H1 (cell line): ENCODE data around the gene HOXD11. TPM values are rescaled to one million over a fixed set of nuclear protein-coding genes. Genes with fewer than 3 reads are reported as not detected.

Experiments used
- CTCF ChIA-PET: fragments of 300-600 bp; sonication (Branson Sonifier 250); formaldehyde crosslinking; loops from one replicate; lab custom pipeline; 2021; ENCODE audit not compliant: partially characterized antibody; lab: Charles Lee
- POLR2A ChIA-PET: fragments of 300-600 bp; sonication (Branson Sonifier 250); formaldehyde crosslinking; loops from one replicate; lab custom pipeline; 2021; ENCODE audit warnings: inconsistent platforms; ENCODE audit not compliant: partially characterized antibody; lab: Charles Lee
- DNase-seq, 2 experiments: peaks; one replicate each; pipeline versions ENCODE4 v3.0.0 to v3.0.0-alpha.2; 2010 to 2022; ENCODE audit warnings: low spot score in 2 of 2, low read depth in 1 of 2, mixed read lengths in 1 of 2
- FAIRE-seq: peaks from 2 replicates; lab custom pipeline; 2011; peaks lifted over from hg19 to GRCh38; lab: Jason Lieb, UNC
- H2AFZ ChIP-seq: 2 replicates; pipeline ENCODE4 v1.8.1; 2012; ENCODE audit warnings: low read length, inconsistent platforms
- H2AK5ac ChIP-seq: 2 replicates; pipeline ENCODE4 v1.6.1; 2013; ENCODE audit warnings: low read depth, low read length
- H2BK120ac ChIP-seq: replicated peaks from 2 replicates; pipeline ENCODE3; 2013; ENCODE audit warnings: low read depth, low read length, inconsistent platforms
- H2BK12ac ChIP-seq: 2 replicates; pipeline ENCODE4 v1.6.1; 2013; ENCODE audit warnings: low read depth, low read length
- H2BK15ac ChIP-seq: 2 replicates; pipeline ENCODE4 v1.6.1; 2013; ENCODE audit warnings: low read length
- H2BK20ac ChIP-seq: 2 replicates; pipeline ENCODE4 v1.6.1; 2013; ENCODE audit warnings: low read length
- H2BK5ac ChIP-seq: 2 replicates; pipeline ENCODE4 v1.6.1; 2013; ENCODE audit warnings: low read depth, low read length
- H3K14ac ChIP-seq: 2 replicates; pipeline ENCODE4 v1.6.1; 2013; ENCODE audit warnings: inconsistent platforms; ENCODE audit not compliant: insufficient read length
- H3K18ac ChIP-seq: 2 replicates; pipeline ENCODE4 v1.6.1; 2013; ENCODE audit warnings: low read length; ENCODE audit errors: extremely low read depth
- H3K23ac ChIP-seq: 2 replicates; pipeline ENCODE4 v1.6.1; 2013; ENCODE audit warnings: inconsistent platforms; ENCODE audit not compliant: insufficient read length
- H3K23me2 ChIP-seq: 2 replicates; pipeline ENCODE4 v1.6.1; 2013; ENCODE audit warnings: low read depth, low read length
- H3K27ac ChIP-seq: 2 replicates; pipeline ENCODE4 v1.6.1; 2011; ENCODE audit warnings: low read depth, low read length, inconsistent platforms
- H3K27me3 ChIP-seq, 4 experiments: replicated peaks in 1 of 4; 1 replicate in 1 of 4; 2 replicates in 3 of 4; pipeline versions ENCODE4 v1.6.1 to v1.8.1; 2011 to 2013; ENCODE audit warnings: low read length in 3 of 4, mild to moderate bottlenecking in 3 of 4, inconsistent platforms in 2 of 4, mixed read lengths in 2 of 4, moderate library complexity in 1 of 4; ENCODE audit not compliant: control insufficient read depth in 3 of 4, insufficient read depth in 3 of 4; ENCODE audit errors: extremely low read depth in 1 of 4
- H3K36me3 ChIP-seq, 4 experiments: 2 replicates each; pipeline versions ENCODE4 v1.6.1 to v1.8.1; 2011 to 2013; ENCODE audit warnings: mild to moderate bottlenecking in 4 of 4, low read length in 3 of 4, moderate library complexity in 2 of 4, control low read depth in 1 of 4, inconsistent platforms in 1 of 4; ENCODE audit not compliant: insufficient read depth in 4 of 4, control insufficient read depth in 2 of 4
- H3K4ac ChIP-seq: replicated peaks from 2 replicates; pipeline ENCODE3; 2013; ENCODE audit warnings: low read length, low read depth, mixed read lengths, inconsistent platforms; ENCODE audit not compliant: insufficient read length
- H3K4me1 ChIP-seq, 4 experiments: replicated peaks in 1 of 4; 1 replicate in 1 of 4; 2 replicates in 3 of 4; pipeline versions ENCODE4 v1.6.1 to v1.8.1; 2011 to 2013; ENCODE audit warnings: low read length in 3 of 4, inconsistent platforms in 2 of 4, mixed read lengths in 1 of 4; ENCODE audit not compliant: insufficient read depth in 4 of 4, control insufficient read depth in 3 of 4
- H3K4me2 ChIP-seq, 2 experiments: 2 replicates each; pipeline versions ENCODE4 v1.6.1 to v1.8.1; 2011 to 2013; ENCODE audit warnings: low read depth in 2 of 2, low read length in 2 of 2, control low read depth in 1 of 2, inconsistent platforms in 1 of 2, mild to moderate bottlenecking in 1 of 2; ENCODE audit not compliant: insufficient read depth in 1 of 2
- H3K4me3 ChIP-seq, 4 experiments: fragments of 200-600, 300-600 bp in 1 of 4; sonication (generic), shearing (Covaris generic), sonication (Bioruptor Twin) in 1 of 4; 2 replicates each; pipeline versions ENCODE4 v1.5.1 to v1.8.1; 2011 to 2016; ENCODE audit warnings: low read length in 4 of 4, low read depth in 3 of 4, control low read depth in 2 of 4, inconsistent platforms in 2 of 4, mild to moderate bottlenecking in 2 of 4, mixed read lengths in 1 of 4, moderate library complexity in 1 of 4; ENCODE audit not compliant: insufficient read depth in 2 of 4; ENCODE audit errors: extremely low read depth in 1 of 4
- H3K56ac ChIP-seq: replicated peaks from 2 replicates; pipeline ENCODE3; 2013; ENCODE audit warnings: low read depth, mild to moderate bottlenecking, mixed read lengths, low read length, inconsistent platforms; ENCODE audit not compliant: insufficient read length
- H3K79me1 ChIP-seq: 2 replicates; pipeline ENCODE4 v1.6.1; 2013; ENCODE audit warnings: low read depth, low read length, control low read depth
- H3K79me2 ChIP-seq, 2 experiments: 2 replicates each; pipeline versions ENCODE4 v1.6.1 to v1.8.1; 2012 to 2013; ENCODE audit warnings: low read length in 2 of 2, mild to moderate bottlenecking in 2 of 2, inconsistent platforms in 1 of 2; ENCODE audit not compliant: insufficient read depth in 2 of 2, control insufficient read depth in 1 of 2
- H3K9ac ChIP-seq, 4 experiments: replicated peaks in 1 of 4; 1 replicate in 1 of 4; 2 replicates in 3 of 4; pipeline versions ENCODE4 v1.6.1 to v1.8.1; 2011 to 2013; ENCODE audit warnings: low read depth in 3 of 4, low read length in 3 of 4, control low read depth in 2 of 4, mild to moderate bottlenecking in 2 of 4, moderate library complexity in 2 of 4, inconsistent platforms in 1 of 4; ENCODE audit errors: extremely low read depth in 1 of 4
- H3K9me3 ChIP-seq, 2 experiments: 2 replicates each; pipeline versions ENCODE4 v1.6.1 to v1.8.1; 2012 to 2013; ENCODE audit warnings: mild to moderate bottlenecking in 2 of 2, moderate library complexity in 2 of 2, control low read depth in 1 of 2, inconsistent platforms in 1 of 2, low read depth in 1 of 2, low read length in 1 of 2, mixed read lengths in 1 of 2; ENCODE audit not compliant: insufficient read depth in 2 of 2
- H4K20me1 ChIP-seq, 2 experiments: replicated peaks in 1 of 2; 2 replicates each; pipeline versions ENCODE3 to v1.8.1; 2011 to 2013; ENCODE audit warnings: inconsistent platforms in 2 of 2, low read length in 2 of 2, mild to moderate bottlenecking in 1 of 2; ENCODE audit not compliant: insufficient read depth in 2 of 2, control insufficient read depth in 1 of 2
- H4K5ac ChIP-seq: 2 replicates; pipeline ENCODE4 v1.6.1; 2013; ENCODE audit warnings: low read length, low read depth, mixed read lengths, inconsistent platforms; ENCODE audit not compliant: insufficient read length
- H4K8ac ChIP-seq: 2 replicates; pipeline ENCODE4 v1.8.0; 2013; ENCODE audit warnings: mild to moderate bottlenecking, moderate library complexity, low read length, inconsistent platforms; ENCODE audit not compliant: insufficient read depth; ENCODE audit errors: extremely low read depth
- H4K91ac ChIP-seq: replicated peaks from 2 replicates; pipeline ENCODE3; 2013; ENCODE audit warnings: low read length, mixed read lengths, inconsistent platforms; ENCODE audit not compliant: insufficient read length
- CBX8 ChIP-seq: fragments of 300-800, 300-1000 bp; sonication (generic); IDR thresholded peaks from 2 replicates; pipeline ENCODE4 v1.7.1; 2016; ENCODE audit warnings: low read depth, low read length, borderline replicate concordance
- KDM1A ChIP-seq: fragments of 200-600, 300-600 bp; sonication (generic); IDR thresholded peaks from 2 replicates; pipeline ENCODE4 v1.7.1; 2016; ENCODE audit warnings: mild to moderate bottlenecking, low read length, borderline replicate concordance
- RAD21 ChIP-seq, 2 experiments: IDR thresholded peaks in 1 of 2; conservative IDR thresholded peaks in 1 of 2; 2 replicates each; pipeline ENCODE4 v1.6.1; 2011; ENCODE audit warnings: low read depth in 2 of 2, low read length in 2 of 2, improper control_type of control experiment in 1 of 2, inconsistent platforms in 1 of 2, mild to moderate bottlenecking in 1 of 2, moderate library complexity in 1 of 2
- SUZ12 ChIP-seq: fragments of 200-600 bp; sonication (generic); IDR thresholded peaks from 2 replicates; pipeline ENCODE4 v1.6.1; 2012; ENCODE audit warnings: mild to moderate bottlenecking, inconsistent platforms, low read length, moderate library complexity, mixed read lengths
- TBP ChIP-seq: IDR thresholded peaks from 2 replicates; pipeline ENCODE4 v1.6.1; 2011; ENCODE audit warnings: low read depth, low read length, improper control_type of control experiment
- polyA plus RNA-seq, 7 experiments: library from polyadenylated mRNA; depleted of rRNA in 3 of 7; stranded (reverse) in 5 of 7; unstranded in 2 of 7; fragments of >200 nt in 5 of 7; fragments of 200-250 nt in 2 of 7; gene quantifications; 1 replicate in 5 of 7; 2 replicates in 1 of 7; 4 replicates in 1 of 7; pipeline versions ENCODE4 v1.2.1 to v1.2.3, GENCODE V29; 2011 to 2013; ENCODE audit warnings: missing spikeins in 2 of 7, mixed read lengths in 2 of 7
- total RNA-seq: library from RNA; stranded (reverse); fragmentation: NEBNext Ultra II Directional; extraction: Animal tissue kit (Norgen Biotek cat#: 25700); gene quantifications from 2 replicates; pipeline ENCODE4 v1.2.1, GENCODE V29; 2021

HOXD11 gene
- total and polyA plus RNA-seq, 2 of the 8 experiments (the other 6 are each of a cell fraction or from before 2014, with no cell fraction given): not detected

DNA sequence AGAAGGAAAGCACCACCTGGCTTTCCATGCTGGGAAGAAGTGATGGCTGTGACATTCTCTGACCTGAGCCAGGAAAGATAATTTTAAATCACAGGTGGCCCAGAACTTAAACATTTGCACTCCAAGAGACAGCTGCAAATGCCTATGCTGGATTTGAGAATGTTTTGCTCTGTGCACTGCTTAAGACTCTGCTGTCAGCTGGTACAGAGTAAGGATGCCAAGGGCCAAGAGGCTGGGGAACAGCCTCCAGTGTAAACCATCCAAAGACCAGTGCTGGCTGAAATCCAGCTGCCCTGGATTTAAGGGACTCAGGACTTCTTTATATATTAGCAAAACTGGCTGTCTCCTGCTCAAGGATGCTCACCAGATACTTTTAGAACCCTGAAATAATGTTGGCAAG is 26.3 kb downstream of the HOXD11 start:
- Histone ChIP-seq H3K23me2 (peaks cover 3% of the 10 kb centered on the region; the same call in 1 of the 2 replicates), H3K4me2 (no peak overlapping the region), H4K8ac (no peak overlapping the region), H2BK5ac (no peak overlapping the region), H2AFZ (no peak overlapping the region), H3K27me3 (peaks cover 93 to 100% (median 98%) of the 10 kb centered on the region in 4 experiments), H3K4ac (no peak overlapping the region), H2BK20ac (no peak overlapping the region), H2BK12ac (no peak overlapping the region), H3K79me2 (no peaks in the 10 kb centered on the region), H4K91ac (no peak overlapping the region), H3K23ac (no peak overlapping the region), H3K56ac (no peak overlapping the region), H4K5ac (no peak overlapping the region), H3K79me1 (no peaks in the 10 kb centered on the region), H2AK5ac (no peak overlapping the region; the same call in 1 of the 2 replicates), H3K4me3 (no peak overlapping the region), H3K18ac (peak overlapping the region; percentile 32; the same call in 1 of the 2 replicates), H3K9ac (no peak overlapping the region), H2BK120ac (no peak overlapping the region), H3K4me1 (peaks cover 0 to 12% (median 4%) of the 10 kb centered on the region in 4 experiments), H3K9me3 (no peaks in the 10 kb centered on the region), H3K27ac (no peak overlapping the region), H4K20me1 (peaks cover 7 to 29% of the 10 kb centered on the region in 2 experiments), H3K36me3 (peaks cover 0 to 19% (median 0%) of the 10 kb centered on the region in 4 experiments; a peak in 1 of 8 replicates), H2BK15ac (no peak overlapping the region), H3K14ac (no peak overlapping the region)
- ChIA-PET CTCF (interaction anchor here (0.7 to 4.5 kb wide), 13 partner anchors 8 to 519 kb away, joined by 3 to 30 read pairs (median 5); partner anchors contain the start of genes HOXD4 and MTX2), POLR2A (no interaction called here)
- peak in 1 of 2 experiments; percentile 29 for DNase-seq
- TF ChIP-seq CBX8 (peak; percentile 65; the same call in 1 of the 2 replicates), RAD21 (IDR thresholded peaks at IDR 0.05 in 1 of 2, conservative IDR thresholded peaks at IDR 0.05 in 1 of 2; ENCODE audit: low read depth in 2 of 2, low read length in 2 of 2) (no peak), KDM1A (no peak), TBP (no peak), SUZ12 (peak; percentile 12; the same call in 1 of the 2 replicates)
- FAIRE-seq: no peak
